Smooth muscle cell (in vitro differentiated cells): ENCODE results near the gene TCP11. TPM values are rescaled to one million over a fixed set of nuclear protein-coding genes. Genes with fewer than 3 reads are reported as not detected.

Experiments
- DNase-seq: peaks from one replicate; lab custom pipeline; 2025; ENCODE audit not compliant: unreplicated experiment; lab: John Stamatoyannopoulos, UW
- H2AFZ ChIP-seq: fragments of 200-600 bp; sonication (generic); 2 replicates; pipeline ENCODE4 v1.6.0; 2016; ENCODE audit warnings: antibody characterized with exemption, low read depth, mild to moderate bottlenecking
- H3F3A ChIP-seq: fragments of 200-600 bp; sonication (generic); 2 replicates; pipeline ENCODE4 v1.6.0; 2017; ENCODE audit warnings: antibody characterized with exemption, low read depth
- H3K27ac ChIP-seq: fragments of 200-600 bp; sonication (generic); 2 replicates; pipeline ENCODE4 v1.5.1; 2016; ENCODE audit warnings: low read depth, mild to moderate bottlenecking
- H3K27me3 ChIP-seq: fragments of 200-600 bp; sonication (generic); 2 replicates; pipeline ENCODE4 v1.6.1; 2016; ENCODE audit warnings: low read depth, mild to moderate bottlenecking
- H3K36me3 ChIP-seq: fragments of 200-600 bp; sonication (generic); 2 replicates; pipeline ENCODE4 v1.5.1; 2016; ENCODE audit warnings: low read depth
- H3K4me1 ChIP-seq: fragments of 200-600 bp; sonication (generic); 2 replicates; pipeline ENCODE4 v1.5.1; 2016; ENCODE audit warnings: low read depth
- H3K4me2 ChIP-seq: fragments of 200-600 bp; sonication (generic); 2 replicates; pipeline ENCODE4 v1.6.0; 2016; ENCODE audit warnings: mild to moderate bottlenecking
- H3K4me3 ChIP-seq: fragments of 200-600 bp; sonication (generic); 2 replicates; pipeline ENCODE4 v1.5.1; 2016; ENCODE audit warnings: mild to moderate bottlenecking
- H3K79me2 ChIP-seq: fragments of 200-600 bp; sonication (generic); 2 replicates; pipeline ENCODE4 v1.6.0; 2016; ENCODE audit warnings: low read depth, mild to moderate bottlenecking
- H3K9ac ChIP-seq: fragments of 200-600 bp; sonication (generic); 2 replicates; pipeline ENCODE4 v1.6.0; 2016; ENCODE audit warnings: low read depth
- H3K9me3 ChIP-seq: fragments of 200-600 bp; sonication (generic); replicated peaks from 2 replicates; pipeline ENCODE4 v1.5.1; 2016; ENCODE audit warnings: low read depth
- H4K20me1 ChIP-seq: fragments of 200-600 bp; sonication (generic); 2 replicates; pipeline ENCODE4 v1.6.0; 2016; ENCODE audit warnings: low read depth
- CTCF ChIP-seq: fragments of 200-600 bp; sonication (generic); IDR thresholded peaks from 2 replicates; pipeline ENCODE4 v1.5.1; 2017; ENCODE audit warnings: borderline replicate concordance, mild to moderate bottlenecking, antibody characterized with exemption; ENCODE audit not compliant: insufficient read depth, poor library complexity, severe bottlenecking
- WGBS: methylation state at CpG from one replicate; pipeline ENCODE4 v1.1.7; 2016; ENCODE audit warnings: low lambda C conversion rate; 5-methylcytosine and 5-hydroxymethylcytosine counted together
- polyA plus RNA-seq: library from polyadenylated mRNA; unstranded; fragments of >200 nt; fragmentation: Nextera tagmentation; extraction: Ambion mirVana; gene quantifications from 2 replicates; pipeline ENCODE4 v1.2.1, GENCODE V29; 2016
- total RNA-seq: library from RNA; depleted of rRNA; stranded (reverse); fragments of >200 nt; gene quantifications from 2 replicates; pipeline ENCODE4 v1.2.3, GENCODE V29; 2014

The TCP11 gene
- total and polyA plus RNA-seq, 2 experiments from 2014 or later: 0.64 TPM; not detected in 1

- Histone ChIP-seq H3K9ac (no peak overlapping the region), H3K27ac (no peak overlapping the region), H3K36me3 (no peaks in the 10 kb centered on the region), H3K27me3 (no peaks in the 10 kb centered on the region), H3F3A (no peaks in the 10 kb centered on the region), H3K79me2 (no peaks in the 10 kb centered on the region), H3K9me3 (no peaks in the 10 kb centered on the region), H3K4me2 (no peak overlapping the region), H4K20me1 (peaks cover 17% of the 10 kb centered on the region), H3K4me3 (no peak overlapping the region), H2AFZ (no peak overlapping the region), H3K4me1 (no peaks in the 10 kb centered on the region)
- 93% methylated on average over 20 of the region's 20 CpGs for WGBS
- no peak for DNase-seq
- TF ChIP-seq CTCF: no peak
These were observed 67.2 kb downstream of the TCP11 start for GRCh38 chr6:35073766-35074471.

- Histone ChIP-seq H3K36me3 (no peaks in the 10 kb centered on the region), H3K79me2 (no peaks in the 10 kb centered on the region), H3K27me3 (no peaks in the 10 kb centered on the region), H3K9me3 (no peaks in the 10 kb centered on the region), H4K20me1 (peaks cover 17% of the 10 kb centered on the region), H3K4me2 (no peak overlapping the region), H2AFZ (no peak overlapping the region), H3K4me1 (no peaks in the 10 kb centered on the region), H3K27ac (no peak overlapping the region), H3K4me3 (no peak overlapping the region), H3K9ac (no peak overlapping the region), H3F3A (no peaks in the 10 kb centered on the region)
- DNase-seq: no peak
- no peak for TF ChIP-seq CTCF
- WGBS: 97% methylated on average over 10 of the region's 10 CpGs
These were observed 67.9 kb downstream of the TCP11 start for GRCh38 chr6:35073211-35073610.

GRCh38 chr6:35072698-35073055 is 68.5 kb downstream of the TCP11 start:
- Histone ChIP-seq H3K4me2 (no peak overlapping the region), H3K4me3 (no peak overlapping the region), H3K9me3 (no peaks in the 10 kb centered on the region), H3K79me2 (peaks cover 3% of the 10 kb centered on the region), H3K36me3 (no peaks in the 10 kb centered on the region), H4K20me1 (peaks cover 17% of the 10 kb centered on the region), H3K27ac (no peak overlapping the region), H3K9ac (no peak overlapping the region), H2AFZ (no peak overlapping the region), H3F3A (no peaks in the 10 kb centered on the region), H3K4me1 (no peaks in the 10 kb centered on the region), H3K27me3 (no peaks in the 10 kb centered on the region)
- WGBS: 93% methylated on average over 9 of the region's 9 CpGs
- TF ChIP-seq CTCF: no peak
- DNase-seq: no peak

- peaks cover 17% of the 10 kb centered on the region for H4K20me1 ChIP-seq
- H3K4me3 ChIP-seq: no peak overlapping the region
- H3K27me3 ChIP-seq: no peaks in the 10 kb centered on the region
- no peaks in the 10 kb centered on the region for H3K36me3 ChIP-seq
- H3K79me2 ChIP-seq: peaks cover 5% of the 10 kb centered on the region
- no peak overlapping the region for H3K9ac ChIP-seq
- H3K27ac ChIP-seq: no peak overlapping the region
- H3K4me2 ChIP-seq: no peak overlapping the region
- TF ChIP-seq CTCF: no peak
- no peak for DNase-seq
- 84% methylated on average over 15 of the region's 15 CpGs for WGBS
- no peak overlapping the region for H2AFZ ChIP-seq
- H3K9me3 ChIP-seq: no peaks in the 10 kb centered on the region
- no peaks in the 10 kb centered on the region for H3K4me1 ChIP-seq
- no peaks in the 10 kb centered on the region for H3F3A ChIP-seq
These were observed 69.0 kb downstream of the TCP11 start for GRCh38 chr6:35072051-35072697.
